Measurements from ENCODE around the gene RPS6KB2.

DNA sequence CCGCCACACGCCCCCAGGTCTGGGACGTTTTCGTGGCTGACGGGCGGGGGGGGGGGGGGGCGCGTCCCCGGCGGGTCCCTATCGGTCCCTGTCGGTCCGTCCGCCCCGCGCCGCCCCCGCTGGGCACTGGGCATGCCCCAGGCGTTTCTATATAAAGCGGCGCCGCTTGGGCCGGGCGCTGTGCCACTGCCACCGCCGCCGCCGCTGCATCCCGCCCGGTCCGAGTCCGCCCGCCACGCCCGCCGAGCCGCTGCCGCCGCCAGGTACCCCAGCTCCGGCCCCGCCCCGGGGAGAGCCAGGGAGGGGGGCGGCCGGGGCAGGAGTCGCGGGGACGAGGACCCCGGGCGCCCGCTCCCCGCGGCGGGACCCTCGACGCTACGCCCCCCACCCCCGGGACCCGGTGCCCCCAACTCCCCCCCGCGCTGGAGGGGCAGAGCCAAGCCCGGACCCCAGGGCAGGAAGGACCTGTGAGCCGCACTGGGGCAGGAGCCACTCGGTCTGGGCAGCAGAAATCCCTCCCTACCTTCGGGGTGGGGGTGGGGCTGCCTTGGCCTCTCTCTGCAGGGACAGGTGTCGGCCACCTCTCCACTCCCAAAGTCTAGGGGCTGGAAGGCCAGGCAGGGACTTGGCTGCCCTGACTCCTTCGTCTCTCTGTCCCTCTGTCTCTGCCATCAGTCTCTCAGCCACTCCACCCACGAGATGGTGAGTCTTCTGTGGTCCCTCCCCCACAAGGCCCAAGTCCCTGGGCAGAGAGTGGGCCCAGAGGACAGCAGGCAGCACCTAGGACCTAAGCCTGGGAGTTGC is 12.6 kb upstream of the RPS6KB2 start, which contains the start of gene CARNS1:
- TF ChIP-seq, protein P1, sequence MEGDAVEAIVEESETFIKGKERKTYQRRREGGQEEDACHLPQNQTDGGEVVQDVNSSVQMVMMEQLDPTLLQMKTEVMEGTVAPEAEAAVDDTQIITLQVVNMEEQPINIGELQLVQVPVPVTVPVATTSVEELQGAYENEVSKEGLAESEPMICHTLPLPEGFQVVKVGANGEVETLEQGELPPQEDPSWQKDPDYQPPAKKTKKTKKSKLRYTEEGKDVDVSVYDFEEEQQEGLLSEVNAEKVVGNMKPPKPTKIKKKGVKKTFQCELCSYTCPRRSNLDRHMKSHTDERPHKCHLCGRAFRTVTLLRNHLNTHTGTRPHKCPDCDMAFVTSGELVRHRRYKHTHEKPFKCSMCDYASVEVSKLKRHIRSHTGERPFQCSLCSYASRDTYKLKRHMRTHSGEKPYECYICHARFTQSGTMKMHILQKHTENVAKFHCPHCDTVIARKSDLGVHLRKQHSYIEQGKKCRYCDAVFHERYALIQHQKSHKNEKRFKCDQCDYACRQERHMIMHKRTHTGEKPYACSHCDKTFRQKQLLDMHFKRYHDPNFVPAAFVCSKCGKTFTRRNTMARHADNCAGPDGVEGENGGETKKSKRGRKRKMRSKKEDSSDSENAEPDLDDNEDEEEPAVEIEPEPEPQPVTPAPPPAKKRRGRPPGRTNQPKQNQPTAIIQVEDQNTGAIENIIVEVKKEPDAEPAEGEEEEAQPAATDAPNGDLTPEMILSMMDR (IDR thresholded peaks at IDR 0.05; ENCODE audit: low read length): no peak
- no peak for TF ChIP-seq EZH2 (IDR thresholded peaks at IDR 0.05; ENCODE audit: borderline replicate concordance, low read length)

All from OCI-LY1 (cell line).